ENCODE results near the gene NR2F1-AS1.

Gene NR2F1-AS1

DNA sequence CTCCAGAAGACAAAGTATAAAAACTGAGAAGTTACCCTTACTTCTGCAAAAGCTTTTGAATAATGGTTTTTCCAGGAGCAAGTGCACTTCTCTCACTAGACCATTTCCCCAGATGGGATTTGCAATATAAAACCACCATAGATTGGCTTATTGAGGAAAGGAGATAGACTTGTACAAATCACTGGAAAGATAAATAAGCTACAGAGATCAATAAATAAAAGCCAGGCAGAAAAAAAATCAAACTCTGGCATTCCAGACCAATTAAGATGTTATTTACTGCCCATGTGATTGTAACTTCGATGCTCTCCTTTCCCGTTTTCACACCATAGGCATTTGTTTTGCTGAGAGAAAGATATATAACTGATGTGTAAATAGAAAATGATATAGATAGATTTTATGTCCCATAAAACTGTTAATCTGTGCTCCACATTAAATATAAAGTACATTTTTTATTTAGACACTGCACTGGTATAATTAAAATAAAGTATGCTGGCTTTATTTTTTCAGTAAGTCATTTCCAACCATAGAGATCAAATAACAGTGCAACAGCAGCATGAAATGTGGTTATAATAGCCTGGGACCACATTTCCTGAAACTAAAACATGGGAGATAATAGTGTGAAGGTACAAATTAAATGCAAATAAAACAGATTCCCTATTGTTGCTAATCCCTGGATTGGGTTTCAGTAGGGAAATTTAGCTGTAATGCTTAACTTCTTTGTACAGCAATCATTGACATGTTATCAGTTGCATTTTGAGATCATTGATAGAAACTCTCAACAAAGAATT, 177.7 kb downstream of the NR2F1-AS1 start:
- DNase-seq (ENCODE audit: low read depth): no peak
- no peak overlapping the region for H3K4me3 ChIP-seq (ENCODE audit: control insufficient read depth, low read depth, low read length)
- TF ChIP-seq, protein P1, sequence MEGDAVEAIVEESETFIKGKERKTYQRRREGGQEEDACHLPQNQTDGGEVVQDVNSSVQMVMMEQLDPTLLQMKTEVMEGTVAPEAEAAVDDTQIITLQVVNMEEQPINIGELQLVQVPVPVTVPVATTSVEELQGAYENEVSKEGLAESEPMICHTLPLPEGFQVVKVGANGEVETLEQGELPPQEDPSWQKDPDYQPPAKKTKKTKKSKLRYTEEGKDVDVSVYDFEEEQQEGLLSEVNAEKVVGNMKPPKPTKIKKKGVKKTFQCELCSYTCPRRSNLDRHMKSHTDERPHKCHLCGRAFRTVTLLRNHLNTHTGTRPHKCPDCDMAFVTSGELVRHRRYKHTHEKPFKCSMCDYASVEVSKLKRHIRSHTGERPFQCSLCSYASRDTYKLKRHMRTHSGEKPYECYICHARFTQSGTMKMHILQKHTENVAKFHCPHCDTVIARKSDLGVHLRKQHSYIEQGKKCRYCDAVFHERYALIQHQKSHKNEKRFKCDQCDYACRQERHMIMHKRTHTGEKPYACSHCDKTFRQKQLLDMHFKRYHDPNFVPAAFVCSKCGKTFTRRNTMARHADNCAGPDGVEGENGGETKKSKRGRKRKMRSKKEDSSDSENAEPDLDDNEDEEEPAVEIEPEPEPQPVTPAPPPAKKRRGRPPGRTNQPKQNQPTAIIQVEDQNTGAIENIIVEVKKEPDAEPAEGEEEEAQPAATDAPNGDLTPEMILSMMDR (IDR thresholded peaks at IDR 0.05; ENCODE audit: control insufficient read depth, insufficient read depth, low read depth, low read length, missing control alignments): no peak

DNA sequence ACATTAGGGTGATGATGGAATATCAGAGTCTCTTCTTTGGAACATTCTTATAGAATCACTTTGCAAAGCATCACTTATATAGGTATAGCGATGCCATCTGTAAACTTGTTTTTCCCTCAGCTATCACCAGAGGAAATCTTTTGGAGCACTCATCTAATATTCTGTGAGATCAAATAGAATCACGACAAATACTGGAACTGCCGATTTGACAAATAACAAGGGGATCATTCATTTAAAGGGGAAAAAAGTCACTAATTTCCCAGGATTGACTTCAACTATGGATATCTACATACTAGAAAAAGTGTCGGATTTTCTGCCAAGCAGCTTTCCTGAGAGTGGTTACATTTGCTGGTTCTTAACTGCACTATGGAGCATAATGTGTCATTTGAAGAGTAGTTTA, 178.6 kb downstream of the NR2F1-AS1 start:
- DNase-seq (ENCODE audit: low read depth): no peak
- TF ChIP-seq, protein P1 (IDR thresholded peaks at IDR 0.05; ENCODE audit: control insufficient read depth, insufficient read depth, low read depth, low read length, missing control alignments): no peak
- H3K4me3 ChIP-seq (ENCODE audit: control insufficient read depth, low read depth, low read length): no peak overlapping the region

DNA sequence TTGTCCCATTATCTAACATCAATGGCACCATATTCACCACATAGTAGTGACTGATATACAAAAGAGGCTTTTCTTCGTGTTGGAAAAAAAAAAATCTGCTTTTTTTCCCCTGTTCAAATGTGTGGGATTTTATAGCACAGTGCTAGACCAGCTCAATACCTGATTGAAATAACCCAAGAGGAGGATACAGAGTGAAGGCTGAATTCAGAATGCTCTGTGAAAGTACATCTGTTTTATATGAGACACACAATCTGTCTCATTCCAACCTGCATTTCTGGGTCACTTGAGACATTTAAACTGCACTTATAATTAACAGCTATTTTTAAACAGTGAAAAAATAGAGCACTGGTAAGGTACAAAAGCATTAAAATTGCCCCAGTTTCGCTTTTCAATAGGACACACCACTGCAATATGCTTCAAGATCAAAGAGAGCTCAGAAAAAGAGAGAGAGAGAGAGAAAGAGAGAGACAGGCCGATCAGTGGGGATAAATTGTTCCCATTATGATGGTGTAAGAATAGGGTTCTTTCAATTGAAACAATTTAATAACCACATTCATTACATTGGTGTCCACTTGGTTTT, 179.3 kb downstream of the NR2F1-AS1 start:
- TF ChIP-seq, protein P1 (IDR thresholded peaks at IDR 0.05; ENCODE audit: control insufficient read depth, insufficient read depth, low read depth, low read length, missing control alignments): no peak
- no peak overlapping the region for H3K4me3 ChIP-seq (ENCODE audit: control insufficient read depth, low read depth, low read length)
- no peak for DNase-seq (ENCODE audit: low read depth)

DNA sequence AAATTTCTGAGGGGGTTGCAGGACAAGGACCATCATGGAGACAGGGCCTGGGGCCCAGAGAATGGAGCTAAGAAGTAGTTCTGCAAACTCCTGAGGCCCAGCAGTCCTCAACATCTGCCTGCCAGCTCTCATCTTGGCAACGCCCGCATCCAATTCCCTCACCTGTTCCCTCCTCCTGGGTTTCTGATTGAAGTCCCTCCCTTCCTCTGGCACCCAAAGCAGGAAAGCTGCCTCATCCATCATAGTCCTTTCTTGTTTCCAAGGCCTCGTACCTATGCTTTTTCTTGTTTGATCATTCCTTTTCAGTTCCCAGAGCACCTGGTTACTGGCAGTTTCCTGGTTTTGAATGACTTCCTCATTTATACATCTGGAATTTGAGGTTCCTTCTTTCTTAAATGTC, 181.3 kb downstream of the NR2F1-AS1 start:
- TF ChIP-seq, protein P1 (IDR thresholded peaks at IDR 0.05; ENCODE audit: control insufficient read depth, insufficient read depth, low read depth, low read length, missing control alignments): no peak

DNA sequence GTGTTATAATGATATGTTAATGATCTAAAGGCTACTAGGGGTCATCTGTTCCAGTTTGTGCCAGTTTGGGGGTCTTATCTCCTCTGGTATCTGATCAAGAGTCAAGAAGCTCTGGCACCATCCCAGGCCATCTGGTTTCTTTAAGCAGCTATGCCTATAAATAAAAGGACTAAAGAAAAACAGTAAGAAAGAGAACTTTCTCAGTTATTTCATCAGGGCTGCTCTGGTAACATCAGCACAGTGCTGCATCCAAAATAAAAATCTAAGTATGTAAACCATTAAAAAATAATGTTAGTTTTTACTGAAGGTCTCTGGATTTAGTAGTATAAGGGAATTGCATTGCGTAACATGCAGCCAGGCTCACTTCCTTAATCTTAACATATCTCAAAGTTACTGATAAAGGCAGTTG, 185.0 kb downstream of the NR2F1-AS1 start:
- DNase-seq (ENCODE audit: low read depth): no peak
- no peak overlapping the region for H3K4me3 ChIP-seq (ENCODE audit: control insufficient read depth, low read depth, low read length)
- TF ChIP-seq, protein P1 (IDR thresholded peaks at IDR 0.05; ENCODE audit: control insufficient read depth, insufficient read depth, low read depth, low read length, missing control alignments): no peak

More for the DNA sequence above, 181.3 kb downstream of the NR2F1-AS1 start:
- DNase-seq (ENCODE audit: low read depth): no peak
- H3K4me3 ChIP-seq (ENCODE audit: control insufficient read depth, low read depth, low read length): no peak overlapping the region

DNA sequence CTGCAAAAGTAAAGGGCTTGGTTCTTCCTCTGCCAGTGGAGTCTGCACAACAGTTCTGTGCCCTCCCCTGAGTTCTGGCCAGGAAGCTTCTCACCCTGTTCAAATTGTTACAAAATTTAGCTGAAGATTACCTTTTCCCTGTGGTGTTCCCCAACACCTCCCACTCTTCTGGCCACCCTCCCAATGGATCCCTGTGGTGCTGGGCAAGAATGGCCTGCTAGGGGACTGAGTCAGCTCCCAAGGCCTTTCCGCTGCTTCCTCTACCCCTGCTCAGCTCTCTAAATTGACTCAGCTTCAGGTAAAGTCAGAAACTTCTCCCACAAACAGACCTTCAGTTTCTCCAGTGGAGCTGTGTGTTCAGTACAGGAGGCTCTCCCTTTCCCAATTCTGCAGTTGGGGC, 186.0 kb downstream of the NR2F1-AS1 start:
- TF ChIP-seq, protein P1 (IDR thresholded peaks at IDR 0.05; ENCODE audit: control insufficient read depth, insufficient read depth, low read depth, low read length, missing control alignments): no peak
- DNase-seq (ENCODE audit: low read depth): no peak
- H3K4me3 ChIP-seq (ENCODE audit: control insufficient read depth, low read depth, low read length): no peak overlapping the region

All from AG09309 (cell line).